IPS-18c (cell line): ENCODE results near the gene CSNK1G1.
"Not testable (repeated sequence)": the region's sequence is repeated elsewhere in the genome, so short reads cannot be mapped to it uniquely, and the experiment has no call there.

Source experiments
- H3K4me3 ChIP-seq: 2 replicates; pipeline ENCODE4 v1.7.0; 2013; ENCODE audit warnings: low read depth, mild to moderate bottlenecking, low read length, moderate library complexity; ENCODE audit not compliant: insufficient read depth
- H3K9me3 ChIP-seq: one replicate; pipeline ENCODE4 v1.6.1; 2013; ENCODE audit warnings: mild to moderate bottlenecking, low read length, moderate library complexity; ENCODE audit not compliant: control insufficient read depth, insufficient read depth

CSNK1G1 gene

GRCh38 chr15:64232400-64232799 is 123.6 kb downstream of the CSNK1G1 start:
- Histone ChIP-seq H3K4me3 (no peak overlapping the region), H3K9me3 (no peaks in the 10 kb centered on the region)

DNA sequence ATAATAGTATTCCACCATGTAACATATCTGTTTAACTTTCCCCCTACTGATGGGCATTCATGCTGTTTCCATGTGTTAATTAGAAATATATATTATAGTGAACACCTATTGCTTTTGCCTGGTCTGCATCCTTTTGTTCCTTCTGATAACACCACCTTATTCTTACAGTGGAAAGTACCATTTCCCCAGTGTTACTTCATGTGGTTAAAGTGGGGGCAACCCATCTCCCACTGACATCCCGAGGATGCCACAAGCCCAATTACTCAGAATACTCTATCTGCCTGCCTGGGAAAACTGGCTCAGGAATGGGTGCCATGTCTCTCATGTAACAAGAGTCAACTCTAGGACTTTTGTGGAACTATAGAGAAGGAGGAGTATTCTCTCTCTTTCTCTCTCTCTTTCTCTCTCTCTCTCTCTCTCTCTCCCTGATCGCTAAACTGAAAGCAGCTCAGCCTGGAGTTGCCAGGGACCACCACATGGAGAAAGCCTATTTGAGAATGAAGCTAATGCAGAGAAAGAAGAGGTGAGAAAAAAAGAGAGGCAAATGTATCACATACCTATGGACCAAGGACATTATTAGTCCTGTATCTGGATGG is 126.7 kb downstream of the CSNK1G1 start:
- no peaks in the 10 kb centered on the region for H3K9me3 ChIP-seq
- no peak overlapping the region for H3K4me3 ChIP-seq

DNA sequence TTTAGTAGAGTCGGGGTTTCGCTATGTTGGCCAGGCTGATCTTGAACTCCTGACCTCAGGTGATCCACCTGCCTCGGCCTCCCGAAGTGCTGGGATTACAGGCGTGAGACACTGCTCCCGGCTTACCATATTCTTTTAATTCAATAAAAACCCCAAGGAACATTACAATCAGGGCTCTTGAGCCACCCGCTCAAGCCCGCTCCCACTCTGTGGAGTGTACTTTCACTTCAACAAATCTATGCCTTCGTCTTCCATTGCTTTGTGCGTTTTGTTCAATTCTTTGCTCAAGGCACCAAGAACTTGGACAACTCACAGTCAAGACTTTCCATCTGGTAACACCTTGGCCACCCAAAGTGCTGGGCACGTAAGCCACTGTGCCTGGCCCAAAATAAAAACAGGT is 130.2 kb downstream of the CSNK1G1 start:
- Histone ChIP-seq H3K4me3 (no peak overlapping the region), H3K9me3 (peaks cover 2% of the 10 kb centered on the region)

DNA sequence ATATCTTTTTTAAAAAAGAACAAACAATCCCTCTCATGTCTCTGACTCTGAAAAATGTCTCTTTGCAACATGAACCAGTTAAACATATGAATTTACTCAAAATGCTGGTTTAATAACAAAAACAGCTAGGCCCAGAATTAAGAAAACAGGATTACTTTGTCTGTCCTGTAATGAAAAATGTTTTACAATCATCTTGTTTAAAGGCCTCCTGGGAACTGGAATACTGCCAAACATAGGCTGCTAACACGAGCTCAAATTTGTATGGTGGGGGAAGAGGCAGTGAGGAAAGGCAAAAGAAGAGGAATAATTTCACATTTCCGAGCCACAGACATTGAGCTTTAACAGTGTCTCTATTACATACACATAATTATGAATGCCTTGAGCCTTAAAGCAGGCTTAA is 131.5 kb downstream of the CSNK1G1 start:
- H3K4me3 ChIP-seq = no peak overlapping the region
- H3K9me3 ChIP-seq = peaks cover 2% of the 10 kb centered on the region

- peaks cover 2% of the 10 kb centered on the region for H3K9me3 ChIP-seq
These were observed 132.1 kb downstream of the CSNK1G1 start for GRCh38 chr15:64223882-64224281.

GRCh38 chr15:64222573-64223366 is 133.2 kb downstream of the CSNK1G1 start:
- H3K9me3 ChIP-seq = peaks cover 2% of the 10 kb centered on the region
- H3K4me3 ChIP-seq = no peak overlapping the region

More at GRCh38 chr15:64223882-64224281, 132.1 kb downstream of the CSNK1G1 start:
- no peak overlapping the region for H3K4me3 ChIP-seq

DNA sequence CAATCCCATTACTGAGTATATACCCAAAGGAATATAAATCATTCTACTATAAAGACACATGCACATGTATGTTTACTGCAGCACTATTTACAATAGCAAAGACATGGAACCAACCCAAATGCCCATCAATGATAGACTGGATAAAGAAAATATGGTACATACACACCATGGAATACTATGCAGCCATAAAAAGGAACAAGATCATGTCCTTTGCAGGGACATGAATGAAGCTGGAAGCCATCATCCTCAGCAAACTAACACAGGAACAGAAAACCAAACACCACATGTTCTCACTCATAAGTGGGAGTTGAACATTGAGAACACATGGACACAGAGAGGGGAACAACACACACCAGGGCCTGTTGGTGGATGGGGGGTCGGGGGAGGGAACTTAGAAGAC is 134.1 kb downstream of the CSNK1G1 start:
- H3K9me3 ChIP-seq, H3K4me3 ChIP-seq: not testable (repeated sequence)

- not testable (repeated sequence) for H3K4me3 ChIP-seq, H3K9me3 ChIP-seq
These were observed 138.6 kb downstream of the CSNK1G1 start for GRCh38 chr15:64217429-64217750.

DNA sequence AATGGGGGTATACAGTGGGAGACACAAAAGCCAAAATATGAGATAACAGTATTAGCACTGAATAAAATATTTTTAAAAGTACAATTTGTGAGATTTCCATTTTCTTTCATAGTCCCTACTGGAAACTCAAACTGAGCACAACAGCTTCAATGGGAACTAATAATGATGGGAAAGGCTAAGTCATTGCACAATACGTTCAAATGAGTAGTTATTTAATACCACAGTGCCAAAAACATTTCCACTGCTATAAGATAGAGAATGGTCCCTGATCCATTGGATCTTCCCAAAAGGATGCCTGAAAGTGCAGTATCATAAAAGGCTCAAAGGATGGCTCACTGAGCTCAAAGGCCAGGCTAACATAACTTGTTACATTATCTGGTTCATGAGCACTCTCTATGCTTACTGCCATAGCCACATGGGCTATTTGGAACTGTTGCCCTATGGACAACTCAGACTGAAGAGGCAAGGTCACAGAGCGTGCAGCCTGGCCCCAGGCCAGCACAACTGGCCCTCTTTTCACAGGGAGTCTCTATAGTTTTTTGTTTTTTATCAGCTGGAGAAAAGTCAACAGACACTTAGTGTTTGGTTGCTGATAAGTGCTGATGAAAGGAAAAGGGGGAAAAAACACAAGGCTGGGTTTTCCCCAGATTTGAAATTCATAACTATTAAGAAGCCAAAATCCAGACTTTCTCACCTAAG is 139.1 kb downstream of the CSNK1G1 start:
- H3K9me3 ChIP-seq = no peaks in the 10 kb centered on the region

DNA sequence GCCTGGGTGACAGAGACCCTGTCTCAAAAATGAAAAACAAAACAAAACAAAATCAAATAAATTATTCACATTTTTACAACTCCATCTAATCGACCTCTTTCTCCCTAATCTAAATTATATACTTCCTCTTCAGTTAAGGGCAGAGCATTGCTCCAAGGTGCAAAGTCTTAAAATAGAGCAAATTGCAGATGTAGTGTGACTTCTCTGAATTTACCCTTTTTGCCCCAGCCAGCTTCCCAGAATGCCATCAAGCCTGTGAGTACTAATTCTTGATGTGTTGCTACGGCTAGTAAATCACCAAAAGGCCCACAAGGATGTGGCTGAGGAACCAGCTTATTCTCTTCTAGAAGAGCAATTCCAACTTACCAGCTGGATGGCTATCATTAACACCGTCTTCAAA is 139.8 kb downstream of the CSNK1G1 start:
- Histone ChIP-seq H3K9me3 (no peaks in the 10 kb centered on the region), H3K4me3 (no peak overlapping the region)

More for the DNA sequence above, 139.1 kb downstream of the CSNK1G1 start:
- no peak overlapping the region for H3K4me3 ChIP-seq

DNA sequence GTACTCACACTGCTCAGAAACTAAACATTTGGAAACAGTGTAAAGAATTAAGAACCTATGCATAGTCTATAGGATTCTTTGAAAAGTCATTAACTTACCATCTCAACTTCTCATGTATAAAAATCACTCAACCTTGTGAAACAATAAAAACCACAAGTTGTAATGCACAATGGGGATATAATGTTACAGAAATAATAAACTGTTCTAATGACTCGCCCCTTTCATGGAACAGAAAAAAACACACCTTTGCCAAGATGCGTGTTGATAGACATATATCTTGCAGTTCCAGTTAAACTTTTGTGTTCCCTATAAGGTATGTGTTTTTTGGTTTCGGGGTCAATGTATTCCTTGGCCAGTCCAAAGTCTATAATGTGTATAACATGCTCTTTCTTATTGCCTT is 142.3 kb downstream of the CSNK1G1 start:
- Histone ChIP-seq H3K4me3 (no peak overlapping the region), H3K9me3 (no peaks in the 10 kb centered on the region)

- no peak overlapping the region for H3K4me3 ChIP-seq
- no peaks in the 10 kb centered on the region for H3K9me3 ChIP-seq
These were observed 144.3 kb downstream of the CSNK1G1 start for GRCh38 chr15:64211696-64212095.

- H3K4me3 ChIP-seq = no peak overlapping the region
- no peaks in the 10 kb centered on the region for H3K9me3 ChIP-seq
These were observed 145.6 kb downstream of the CSNK1G1 start for GRCh38 chr15:64210371-64210770.

DNA sequence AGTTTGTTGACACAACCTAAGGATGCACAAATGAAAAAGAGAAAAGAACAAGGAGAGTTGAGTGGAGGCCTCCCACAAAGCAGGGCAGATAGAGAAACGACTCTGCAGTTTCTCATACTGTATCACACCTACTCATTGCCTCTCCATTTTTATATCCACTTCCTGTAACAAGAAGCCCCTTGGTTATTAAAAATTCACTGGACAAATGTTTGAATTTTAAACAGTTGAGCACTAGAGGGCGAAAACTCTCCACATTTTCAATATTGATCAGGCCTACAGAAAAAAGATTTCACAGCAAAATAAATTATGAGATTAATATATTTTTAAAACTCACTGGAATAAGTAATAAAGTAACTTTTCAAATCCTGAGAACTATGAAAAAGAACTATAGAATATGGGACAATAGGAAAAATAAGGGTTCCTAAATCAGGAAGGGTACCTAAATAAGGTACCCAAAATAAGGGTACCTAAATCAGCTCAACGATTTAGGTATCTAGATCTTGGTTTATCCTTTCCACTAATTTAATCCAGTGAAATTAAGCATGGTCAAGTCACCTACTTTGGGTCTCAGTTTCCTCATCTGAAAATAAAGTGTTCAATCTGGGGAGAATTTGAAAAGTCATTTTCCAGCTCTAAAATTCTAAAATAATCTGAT is 146.2 kb downstream of the CSNK1G1 start:
- H3K9me3 ChIP-seq = no peaks in the 10 kb centered on the region
- H3K4me3 ChIP-seq = no peak overlapping the region

- Histone ChIP-seq H3K9me3 (no peaks in the 10 kb centered on the region), H3K4me3 (no peak overlapping the region)
These were observed 150.8 kb downstream of the CSNK1G1 start for GRCh38 chr15:64205202-64205601.

DNA sequence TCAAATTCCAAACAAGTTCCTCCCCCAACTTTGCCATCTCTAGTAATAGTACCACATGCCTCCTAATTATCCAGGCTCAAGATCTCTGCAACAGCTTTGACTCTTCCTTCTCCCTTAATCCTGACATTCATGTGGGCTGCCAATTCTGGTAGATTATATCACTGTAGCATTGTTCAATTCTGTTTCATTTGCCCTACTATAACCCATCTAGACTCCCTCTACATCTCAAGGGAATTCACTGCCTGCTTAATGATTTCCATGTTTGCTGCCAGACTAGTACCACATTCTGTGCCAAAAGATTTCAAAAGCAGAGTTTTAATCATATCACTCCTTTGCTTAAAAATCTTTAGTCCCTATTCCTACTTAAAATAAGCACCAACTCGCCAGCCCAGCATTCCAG is 158.5 kb downstream of the CSNK1G1 start:
- no peaks in the 10 kb centered on the region for H3K9me3 ChIP-seq
- no peak overlapping the region for H3K4me3 ChIP-seq

GRCh38 chr15:64193971-64194370 is 162.0 kb downstream of the CSNK1G1 start:
- H3K4me3 ChIP-seq = no peak overlapping the region
- H3K9me3 ChIP-seq = no peaks in the 10 kb centered on the region
